Transverse colon (tissue), 4 donors: ENCODE measurements around the gene IMP4. TPM values are rescaled to one million over a fixed set of nuclear protein-coding genes. Genes with fewer than 3 reads are reported as not detected.

Experiments
- DNase-seq: peaks from one replicate; pipeline ENCODE4 v3.0.0-alpha.2; 2019
- H3K27ac ChIP-seq, 4 donors: fragments of 200-600 bp; sonication (generic); 2 replicates each; pipeline ENCODE4 v1.5.1; 2016 to 2018; ENCODE audit warnings: inconsistent platforms in 4 of 4
- H3K27me3 ChIP-seq: fragments of 200-600 bp; sonication (generic); 2 replicates; pipeline ENCODE4 v1.5.1; 2017; ENCODE audit warnings: inconsistent platforms
- H3K36me3 ChIP-seq, 4 donors: fragments of 200-600 bp; sonication (generic); 2 replicates each; pipeline ENCODE4 v1.5.1; 2017 to 2019; ENCODE audit warnings: inconsistent platforms in 4 of 4
- H3K4me1 ChIP-seq, 4 donors: fragments of 200-600 bp; sonication (generic); 2 replicates each; pipeline ENCODE4 v1.5.1; 2017 to 2020; ENCODE audit warnings: inconsistent platforms in 4 of 4
- H3K4me3 ChIP-seq, 4 donors: fragments of 200-600 bp; sonication (generic); 1 replicate in 1 of 4; 2 replicates in 3 of 4; pipeline versions ENCODE4 v1.5.1 to v1.6.1; 2017 to 2019; ENCODE audit warnings: inconsistent platforms in 4 of 4
- H3K9me3 ChIP-seq, 2 donors: fragments of 200-600 bp; sonication (generic); 2 replicates each; pipeline ENCODE4 v1.5.1; 2017 to 2019; ENCODE audit warnings: inconsistent platforms in 2 of 2
- EP300 ChIP-seq: sonication (generic); formaldehyde crosslinking; IDR thresholded peaks from one replicate; pipeline ENCODE4 v1.6.1; 2017; ENCODE audit warnings: antibody characterized with exemption, low read depth
- POLR2A ChIP-seq: fragments of 450-650 bp; IDR thresholded peaks from one replicate; pipeline ENCODE4 v1.6.1; 2016; ENCODE audit warnings: antibody characterized with exemption, mild to moderate bottlenecking, moderate library complexity
- POLR2AphosphoS5 ChIP-seq, 3 donors: sonication (generic); formaldehyde crosslinking; IDR thresholded peaks; one replicate each; pipeline ENCODE4 v1.6.1; 2016; ENCODE audit warnings: antibody characterized with exemption in 3 of 3
- WGBS, 2 donors: methylation state at CpG; one replicate each; pipeline ENCODE4 v1.1.5; 2018; ENCODE audit warnings: low coverage in 1 of 2; 5-methylcytosine and 5-hydroxymethylcytosine counted together
- in situ Hi-C, 4 donors: fragments of 200-750 bp; cut with MboI; loops; one replicate each; pipeline versions ENCODE4 v1.15.0 to v1.15.1; 2017; ENCODE audit warnings: low sequenced_read_pairs in 3 of 4, low pct_ligation_motif_present in 1 of 4, low pct_unique_long_range_greater_than_20kb in 1 of 4
- intact Hi-C: fragments of 100-400 bp; cut with DNase I; formaldehyde crosslinking; loops from one replicate; pipeline ENCODE4 v1.15.1; 2023; ENCODE audit warnings: low total_unique reads
- total RNA-seq, 4 donors: library from RNA; depleted of rRNA; stranded (reverse); fragments of >200 nt; gene quantifications; one replicate each; pipeline ENCODE4 v1.1.0, GENCODE V29; 2016
- TF ChIP-seq, protein P1 (sequence below), 5 experiments: fragments of 200-600 bp in 3 of 5; fragments of 450-650 bp in 2 of 5; sonication (generic) in 3 of 5; IDR thresholded peaks; 1 replicate in 2 of 5; 2 replicates in 3 of 5; pipeline ENCODE4 v1.5.1; 2016 to 2017; ENCODE audit warnings: antibody characterized with exemption in 5 of 5, inconsistent platforms in 3 of 5, mild to moderate bottlenecking in 2 of 5, moderate library complexity in 1 of 5

Gene IMP4
- total RNA-seq, result 100 to 1,000 TPM in 1 of 4 donors, 10 to 100 TPM in 3; 52.1 to 367 (median 83.7) TPM

DNA sequence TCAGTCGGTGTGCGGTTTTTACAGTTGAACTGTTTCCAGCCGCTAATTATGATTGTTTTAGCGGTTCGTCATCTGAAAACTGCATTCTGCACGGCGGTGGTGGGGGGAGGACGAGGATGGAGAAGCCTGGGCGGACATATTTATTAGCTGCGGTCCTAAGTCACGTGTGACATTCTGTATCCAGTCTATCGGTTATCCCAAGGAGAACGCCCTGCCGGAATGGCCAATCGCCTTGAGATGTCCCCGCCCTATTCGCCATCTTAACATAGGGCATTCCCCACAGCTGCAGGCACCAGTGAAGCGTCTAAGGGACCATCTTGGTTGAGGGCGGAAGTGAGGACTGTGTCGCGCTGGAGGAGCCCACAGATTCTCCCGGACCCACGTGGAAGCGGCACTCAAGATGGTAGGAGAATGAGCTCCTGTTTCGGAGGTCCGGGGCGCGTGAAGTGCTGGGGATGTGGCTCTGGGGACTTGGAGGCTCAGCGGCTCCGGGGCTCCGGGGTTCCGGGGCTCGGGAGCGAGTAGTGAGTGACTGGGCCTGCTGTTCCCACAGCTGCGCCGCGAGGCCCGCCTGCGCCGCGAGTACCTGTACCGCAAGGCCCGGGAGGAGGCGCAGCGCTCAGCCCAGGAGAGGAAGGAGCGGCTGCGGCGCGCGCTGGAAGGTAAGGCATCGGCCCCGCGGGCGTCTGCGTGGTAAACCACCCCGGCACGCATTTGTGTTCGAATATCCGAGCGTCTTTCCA, at the start of gene IMP4:
IMP4 (plus strand) TSS at position 365 of the 743 bp plus-strand sequence; CDS start at position 401, 36 bp downstream.
- Histone ChIP-seq H3K9me3 (no peaks in the 10 kb centered on the region), H3K4me3 (peak within 1 kb of the TSS; percentile 43 to 88 (median 64)), H3K27me3 (no peaks in the 10 kb centered on the region), H3K4me1 (peaks cover 14 to 22% (median 19%) of the 10 kb centered on the region in 4 donors), H3K36me3 (peaks cover 0 to 28% (median 12%) of the 10 kb centered on the region in 4 donors), H3K27ac (peak within 1 kb of the TSS; percentile 89 to 93 (median 92))
- intact Hi-C loops (no loop called here), in situ Hi-C loops (loop anchor here in 3 of 4 donors (25.0 kb wide), 3 partner anchors 180 to 745 kb away; partner anchors contain the start of gene FAM168B (in 1 of the 3))
- WGBS, 2 donors, result 1% methylated on average over 23 of the region's 60 CpGs; no CpG with 5 or more reads in 1 of the 2 donors
- peak; percentile 97 for DNase-seq
- TF ChIP-seq POLR2A (no peak), POLR2AphosphoS5 (IDR thresholded peaks at IDR 0.05) (peak; percentile 1 to 79 (median 72))
- TF ChIP-seq, protein P1, sequence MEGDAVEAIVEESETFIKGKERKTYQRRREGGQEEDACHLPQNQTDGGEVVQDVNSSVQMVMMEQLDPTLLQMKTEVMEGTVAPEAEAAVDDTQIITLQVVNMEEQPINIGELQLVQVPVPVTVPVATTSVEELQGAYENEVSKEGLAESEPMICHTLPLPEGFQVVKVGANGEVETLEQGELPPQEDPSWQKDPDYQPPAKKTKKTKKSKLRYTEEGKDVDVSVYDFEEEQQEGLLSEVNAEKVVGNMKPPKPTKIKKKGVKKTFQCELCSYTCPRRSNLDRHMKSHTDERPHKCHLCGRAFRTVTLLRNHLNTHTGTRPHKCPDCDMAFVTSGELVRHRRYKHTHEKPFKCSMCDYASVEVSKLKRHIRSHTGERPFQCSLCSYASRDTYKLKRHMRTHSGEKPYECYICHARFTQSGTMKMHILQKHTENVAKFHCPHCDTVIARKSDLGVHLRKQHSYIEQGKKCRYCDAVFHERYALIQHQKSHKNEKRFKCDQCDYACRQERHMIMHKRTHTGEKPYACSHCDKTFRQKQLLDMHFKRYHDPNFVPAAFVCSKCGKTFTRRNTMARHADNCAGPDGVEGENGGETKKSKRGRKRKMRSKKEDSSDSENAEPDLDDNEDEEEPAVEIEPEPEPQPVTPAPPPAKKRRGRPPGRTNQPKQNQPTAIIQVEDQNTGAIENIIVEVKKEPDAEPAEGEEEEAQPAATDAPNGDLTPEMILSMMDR (IDR thresholded peaks at IDR 0.05), result peak; percentile 26 to 56 (median 40)

GRCh38 chr2:130300258-130300969, 42.3 kb upstream of the IMP4 start:
- Histone ChIP-seq H3K27ac (no peak overlapping the region), H3K36me3 (no peaks in the 10 kb centered on the region), H3K4me1 (no peaks in the 10 kb centered on the region), H3K9me3 (no peaks in the 10 kb centered on the region), H3K4me3 (no peak overlapping the region), H3K27me3 (peaks cover 25% of the 10 kb centered on the region)
- intact Hi-C loops, result no loop called here
- TF ChIP-seq POLR2AphosphoS5 (IDR thresholded peaks at IDR 0.05), result no peak
- no peak for TF ChIP-seq EP300
- TF ChIP-seq POLR2A, result no peak
- TF ChIP-seq, protein P1 (IDR thresholded peaks at IDR 0.05), result no peak
- DNase-seq, result no peak
- 73 to 77% methylated on average over 5 to 22 of the region's 22 CpGs for WGBS, 2 donors
- in situ Hi-C loops, result no loop called here

DNA sequence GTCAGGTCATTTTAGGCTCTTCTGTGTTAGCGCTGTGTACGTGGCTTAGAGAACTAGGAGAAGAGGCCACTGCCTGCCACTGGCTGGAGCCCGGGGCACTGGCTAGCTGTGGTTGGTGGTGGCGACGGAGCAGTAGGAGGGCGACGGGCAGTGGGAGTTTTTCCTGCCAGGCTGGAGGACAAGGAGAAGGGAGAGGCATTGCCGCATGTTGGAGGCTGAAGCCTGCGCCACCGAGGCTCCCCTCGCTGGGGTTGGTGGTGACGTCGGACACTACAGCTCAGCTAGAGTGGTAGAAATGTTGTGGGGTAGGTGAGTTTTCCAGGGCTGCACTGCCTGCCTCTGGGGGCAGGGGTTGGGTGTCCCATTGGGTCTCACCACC, 41.7 kb upstream of the IMP4 start:
- in situ Hi-C loops (no loop called here), intact Hi-C loops (no loop called here)
- 91% methylated on average over 13 of the region's 13 CpGs; no CpG with 5 or more reads in 1 of the 2 donors for WGBS, 2 donors
- Histone ChIP-seq H3K27me3 (peaks cover 25% of the 10 kb centered on the region), H3K9me3 (no peaks in the 10 kb centered on the region), H3K4me3 (no peak overlapping the region), H3K36me3 (no peaks in the 10 kb centered on the region), H3K27ac (no peak overlapping the region), H3K4me1 (no peaks in the 10 kb centered on the region)
- DNase-seq, result no peak
- TF ChIP-seq EP300, result no peak
- TF ChIP-seq, protein P1 (IDR thresholded peaks at IDR 0.05), result no peak
- no peak for TF ChIP-seq POLR2AphosphoS5 (IDR thresholded peaks at IDR 0.05)
- no peak for TF ChIP-seq POLR2A

- no peak overlapping the region for H3K4me3 ChIP-seq
- no peaks in the 10 kb centered on the region for H3K4me1 ChIP-seq
- peak; percentile 28 for DNase-seq
- H3K36me3 ChIP-seq, result no peaks in the 10 kb centered on the region
- peaks cover 18% of the 10 kb centered on the region for H3K27me3 ChIP-seq
- intact Hi-C loops (no loop called here), in situ Hi-C loops (no loop called here)
- TF ChIP-seq POLR2AphosphoS5 (IDR thresholded peaks at IDR 0.05), result no peak
- TF ChIP-seq, protein P1 (IDR thresholded peaks at IDR 0.05), result peak in 3 of 5 experiments; percentile 11 to 33 (median 13)
- WGBS, 2 donors, result 78% methylated on average over 12 of the region's 12 CpGs; no CpG with 5 or more reads in 1 of the 2 donors
- H3K27ac ChIP-seq, result no peak overlapping the region
- no peaks in the 10 kb centered on the region for H3K9me3 ChIP-seq
These were observed 40.4 kb upstream of the IMP4 start for GRCh38 chr2:130302164-130302886.
